HG02840 (cell line): Measurements from ENCODE around the gene CECR2.

Experiments
- ATAC-seq: cut with Tn5 transposase; IDR thresholded peaks from one replicate; pipeline ENCODE4 v1.9.1; 2021; ENCODE audit warnings: mild to moderate bottlenecking, moderate library complexity, moderate number of reproducible peaks; ENCODE audit not compliant: unreplicated experiment, low FRiP score

CECR2 gene

DNA sequence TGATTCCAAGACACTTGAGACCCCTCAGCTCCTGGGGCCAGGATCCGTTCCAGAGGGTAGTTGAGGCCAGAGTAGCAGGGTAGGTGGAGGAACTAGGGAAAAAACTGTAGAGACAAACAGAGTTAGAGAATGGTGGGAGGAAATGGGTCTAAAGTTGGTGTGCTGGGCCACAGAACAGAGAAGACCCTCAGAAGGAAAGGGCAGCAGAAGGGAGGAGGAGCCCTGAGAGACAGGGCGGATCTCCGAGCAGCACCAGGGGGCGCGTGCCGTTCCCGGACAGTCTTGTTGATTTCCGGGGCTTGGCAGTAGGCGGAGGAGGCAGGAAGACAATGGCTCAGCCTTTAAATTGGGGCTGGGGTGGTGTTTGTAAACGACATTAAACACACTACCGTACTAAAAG lies 2.4 kb upstream of the CECR2 start:
- ATAC-seq, result no peak

DNA sequence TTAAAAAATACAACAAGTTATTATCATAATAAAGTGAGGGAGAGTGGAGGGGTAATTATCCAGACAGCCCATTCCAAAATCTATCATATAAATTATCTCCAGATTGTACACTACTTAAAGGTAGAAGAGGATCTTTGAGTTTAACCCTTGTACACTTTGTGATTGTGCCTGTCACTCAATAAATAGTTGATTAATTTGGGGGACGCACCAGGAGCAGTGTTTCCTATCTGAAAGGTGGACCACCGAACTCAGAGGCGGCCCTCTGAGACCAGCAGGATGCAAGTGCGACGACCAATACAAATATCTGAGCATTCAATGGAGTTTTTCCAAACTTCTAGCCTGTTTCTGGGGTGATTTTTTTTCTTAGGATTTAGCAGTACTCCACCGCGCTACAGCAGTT lies 1.1 kb upstream of the CECR2 start:
- ATAC-seq, result no peak

DNA sequence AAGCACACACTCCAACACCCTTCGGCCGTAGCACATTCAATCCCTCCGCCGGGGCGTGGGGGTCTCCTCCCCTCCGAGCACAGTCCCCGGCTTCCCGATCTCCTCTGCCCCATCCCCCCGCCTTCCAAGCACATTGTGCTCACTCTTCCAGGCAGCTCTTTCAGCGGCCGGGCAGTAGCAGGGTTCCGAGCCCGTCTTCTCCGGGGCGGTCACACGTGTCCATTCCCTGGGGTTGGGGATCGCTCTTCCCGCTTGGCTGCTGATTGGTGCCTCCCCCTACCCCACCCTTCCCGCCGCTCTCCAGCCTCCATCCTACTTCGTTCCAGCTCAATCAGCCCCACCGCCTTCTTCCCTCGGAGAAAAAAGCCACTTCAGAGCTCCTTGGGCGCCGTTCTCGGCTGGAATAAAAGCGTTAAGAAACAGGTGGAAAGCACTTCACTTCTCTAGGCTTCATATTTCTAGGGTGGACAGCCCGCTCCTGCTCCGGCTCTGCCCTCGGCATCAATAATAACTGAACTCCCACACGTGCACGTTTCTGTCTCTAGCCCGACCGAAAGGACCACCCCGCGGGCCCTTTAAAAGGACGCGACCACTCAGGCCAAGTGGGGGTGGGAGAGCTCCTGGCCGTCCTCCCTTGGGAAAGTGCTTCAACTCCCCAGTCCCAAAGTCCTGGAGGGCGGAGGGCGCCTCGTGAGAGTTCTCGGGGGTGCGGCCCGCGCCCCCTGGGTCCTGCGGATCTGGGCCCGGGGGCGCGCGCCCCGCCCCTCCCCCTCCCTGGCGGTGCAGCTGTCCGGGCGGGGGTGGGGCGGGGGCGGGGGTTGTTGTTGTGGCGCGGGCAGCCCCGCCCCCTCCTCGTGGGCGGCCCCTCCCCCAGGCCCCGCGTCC lies 464 bp upstream of the CECR2 start:
- no peak for ATAC-seq

DNA sequence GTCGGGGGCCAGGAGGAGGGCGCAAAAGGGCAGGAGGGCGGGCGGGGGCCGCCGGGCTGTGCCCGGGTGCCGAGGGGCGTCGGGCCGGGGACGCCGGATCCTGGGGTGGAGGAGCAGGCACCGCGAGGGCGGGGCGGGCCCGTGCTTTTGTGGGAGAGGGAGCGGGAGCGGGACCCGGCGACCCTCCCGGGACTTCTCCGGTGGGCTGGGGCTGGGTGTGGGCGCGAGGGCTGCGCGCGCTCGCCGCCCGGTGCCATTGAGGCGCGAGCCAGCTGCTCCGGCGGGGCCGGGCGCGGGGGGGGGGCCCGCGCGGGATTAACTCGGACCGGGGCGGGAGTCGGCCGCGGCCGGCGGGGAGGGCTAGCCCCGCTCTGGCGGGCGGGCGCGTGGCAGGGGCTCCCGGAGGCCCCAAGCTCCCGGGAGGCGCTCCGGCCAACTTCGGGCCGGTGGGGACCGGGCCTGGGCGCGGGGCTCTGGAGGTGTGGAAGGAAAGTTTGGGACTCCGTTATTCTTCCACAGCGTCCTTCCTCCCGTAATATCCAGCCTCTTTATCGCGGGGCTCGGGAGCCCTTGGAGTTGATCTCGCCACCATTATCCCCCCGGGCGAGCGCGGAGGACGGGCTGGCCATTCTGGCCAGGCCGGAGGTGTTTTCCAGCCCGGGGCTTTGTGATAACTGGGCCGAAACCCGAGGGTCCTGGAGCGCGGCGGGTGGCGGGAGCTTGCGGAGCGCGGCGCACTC lies 936 bp downstream of the CECR2 start:
- ATAC-seq, result no peak

DNA sequence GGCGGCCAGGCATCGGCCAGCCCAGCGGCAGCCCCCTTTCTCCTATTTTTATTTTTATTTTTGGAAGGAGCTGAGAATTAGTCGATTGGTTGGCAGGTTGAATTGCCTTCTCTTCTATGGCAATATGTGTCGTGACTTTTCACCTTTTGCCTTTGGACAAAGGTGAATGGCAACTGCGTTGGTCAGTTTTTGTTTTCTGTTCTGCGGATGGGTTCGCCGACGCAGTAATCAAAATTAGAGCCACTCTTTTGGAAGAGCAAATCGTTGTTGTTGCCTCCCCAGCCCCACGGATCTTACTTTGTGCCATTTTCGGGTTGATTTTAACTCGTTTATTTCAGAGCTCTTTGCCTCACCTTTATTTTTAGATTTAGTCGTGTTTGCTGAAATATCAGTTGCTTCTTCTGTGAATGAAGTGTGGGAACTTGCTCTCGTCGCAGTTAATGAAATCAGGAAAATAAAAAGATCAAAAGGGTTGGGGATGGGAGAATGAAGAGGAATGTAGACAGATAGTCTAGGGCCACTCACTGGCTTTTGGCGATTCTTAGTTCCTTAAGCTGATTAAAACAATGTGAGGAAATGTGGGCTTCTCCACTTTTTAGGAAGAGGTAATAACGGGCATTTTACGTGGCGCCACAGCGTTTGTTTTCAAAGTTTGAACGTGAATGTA lies 1.6 kb downstream of the CECR2 start:
- no peak for ATAC-seq

DNA sequence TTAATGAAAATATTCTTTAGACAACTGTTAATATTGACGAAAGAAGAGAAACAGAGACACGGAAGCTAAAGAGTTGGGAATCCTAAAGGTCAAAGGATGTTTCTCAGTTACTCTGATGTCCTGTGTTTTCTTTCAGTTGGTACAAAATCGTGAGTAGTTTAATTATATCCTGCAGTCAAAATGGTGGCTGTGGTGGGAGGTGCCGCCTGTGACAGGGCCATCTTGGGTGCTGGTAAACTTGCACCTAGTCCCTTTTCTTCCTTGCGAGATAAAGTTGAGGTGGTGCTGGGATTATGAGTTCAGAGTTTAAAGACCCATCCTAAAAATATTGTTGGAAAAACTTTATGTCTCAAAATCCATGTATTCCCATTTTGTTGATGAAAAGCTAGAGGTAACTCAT lies 2.2 kb downstream of the CECR2 start:
- ATAC-seq, result no peak

DNA sequence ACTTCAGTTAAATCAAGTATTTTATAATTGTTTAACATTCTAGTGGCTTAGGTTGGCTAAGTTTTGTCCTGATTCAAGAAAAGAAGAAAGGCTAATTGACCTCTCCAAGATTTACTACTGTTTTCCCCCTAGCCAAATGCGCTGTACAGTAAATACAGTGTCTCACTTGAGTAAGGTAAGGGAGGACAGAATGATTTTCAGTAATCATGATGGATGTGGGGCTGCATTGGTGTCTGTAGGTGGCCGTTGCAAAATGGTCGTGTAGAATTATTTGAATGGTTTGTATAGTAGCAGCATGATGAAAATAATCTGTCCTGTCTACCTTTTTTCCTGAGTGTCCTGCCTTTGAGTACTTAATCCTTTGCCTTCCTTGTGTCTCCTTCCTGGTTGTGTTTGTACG lies 4.6 kb downstream of the CECR2 start:
- no peak for ATAC-seq

DNA sequence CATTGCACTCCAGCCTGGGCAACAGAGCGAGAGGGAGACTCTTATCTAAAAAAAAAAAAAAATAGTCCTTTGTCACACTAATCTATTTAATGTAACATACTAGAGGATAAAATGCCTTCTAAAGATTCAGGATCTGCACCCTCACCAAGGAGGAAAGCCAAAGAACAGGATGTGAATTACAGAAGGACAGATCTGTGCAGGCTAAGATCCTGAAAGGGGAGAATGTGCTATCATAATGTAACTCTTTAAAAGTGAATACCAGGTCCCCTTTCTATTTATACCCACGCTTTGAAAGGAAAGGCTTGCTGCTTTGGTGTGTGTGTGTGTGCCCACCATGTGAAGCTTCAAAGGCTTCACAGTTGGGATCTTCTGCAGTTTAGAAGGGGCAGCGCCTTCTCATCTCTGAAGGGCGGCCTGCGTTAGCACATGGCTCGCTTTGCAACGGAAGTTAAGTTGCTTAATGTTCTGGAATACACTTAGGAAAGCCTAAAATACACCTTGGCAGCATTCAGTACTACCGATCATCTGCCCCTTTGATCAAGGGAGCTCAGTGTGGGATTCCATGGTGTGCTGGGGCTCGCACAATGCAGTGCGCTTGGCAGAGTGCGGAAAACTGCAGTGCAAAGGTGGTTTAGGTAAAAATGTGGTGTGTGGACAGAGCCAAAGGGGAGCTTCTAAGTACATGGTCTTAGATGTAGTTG lies 6.8 kb downstream of the CECR2 start:
- ATAC-seq, result no peak

DNA sequence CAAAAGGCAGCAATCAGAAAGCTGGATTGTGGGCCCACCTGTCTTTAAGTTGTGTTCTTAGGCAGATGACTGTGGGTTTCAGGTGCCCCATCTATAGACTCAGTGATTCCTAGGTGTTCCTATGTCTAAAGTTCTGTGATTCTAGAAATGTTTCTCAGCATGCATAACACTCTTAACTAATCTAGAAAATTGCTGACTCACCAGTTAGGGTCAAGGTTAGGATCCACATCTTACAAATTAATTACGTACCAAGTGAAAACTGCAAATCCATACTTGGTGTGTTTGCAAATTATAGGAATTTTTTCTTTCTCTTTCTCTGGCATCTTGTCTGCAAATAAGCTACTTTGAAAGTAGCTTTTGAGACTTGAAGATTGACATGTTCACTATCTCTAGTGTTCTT lies 7.7 kb downstream of the CECR2 start:
- no peak for ATAC-seq

DNA sequence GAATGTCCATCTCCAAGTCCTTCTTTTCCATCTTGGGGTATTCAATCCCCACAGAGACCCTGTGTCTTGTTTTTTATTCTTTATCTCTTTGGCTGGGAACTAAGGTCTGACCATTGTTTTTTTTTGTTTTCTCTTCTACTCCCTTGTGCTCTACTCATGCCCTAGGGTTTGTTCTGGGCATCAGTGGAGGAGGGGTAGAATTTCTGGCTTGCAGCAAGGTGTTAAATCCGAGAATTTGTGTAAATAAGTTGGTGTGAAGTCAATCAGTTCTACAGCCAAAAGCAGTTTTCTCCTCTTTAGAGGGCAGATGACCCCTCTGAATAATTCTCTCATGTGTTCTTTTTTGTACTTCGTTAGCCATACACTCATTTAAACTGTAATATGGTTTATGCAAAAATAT lies 10.7 kb downstream of the CECR2 start:
- no peak for ATAC-seq

DNA sequence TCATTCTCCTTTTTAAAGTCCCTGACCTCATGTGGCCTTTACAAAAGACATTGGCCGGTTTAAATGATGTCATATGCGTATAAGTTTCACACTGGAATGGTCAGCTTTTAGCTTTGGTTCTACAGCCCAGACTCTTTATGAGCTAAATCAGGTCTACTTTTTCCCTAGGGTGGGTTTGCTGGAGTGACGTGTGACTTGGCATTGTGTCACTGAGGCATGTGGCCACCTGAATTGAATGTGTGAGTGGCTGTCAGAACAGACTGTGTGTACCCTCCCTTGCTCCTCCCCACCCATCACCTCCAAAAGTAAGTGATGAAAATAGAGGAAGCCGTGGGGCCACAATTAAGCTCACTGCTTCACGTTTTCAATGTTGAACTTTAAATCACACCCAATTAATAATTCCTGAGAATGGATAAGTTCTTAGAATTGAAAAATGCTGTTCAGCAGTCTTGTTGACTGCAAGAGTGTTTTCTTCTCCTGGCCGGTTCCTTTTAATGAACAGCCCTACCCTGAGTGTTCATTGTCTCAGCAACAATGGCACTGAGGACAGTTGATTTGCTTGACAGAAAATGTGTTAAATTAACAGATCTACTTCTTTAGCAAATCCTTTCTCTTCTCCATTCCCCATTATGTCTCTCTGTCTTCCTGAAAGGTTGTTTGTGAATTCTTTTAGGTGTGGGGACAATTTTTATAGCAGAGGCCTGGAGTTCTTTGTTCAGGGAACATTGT lies 11.3 kb downstream of the CECR2 start:
- ATAC-seq, result no peak

DNA sequence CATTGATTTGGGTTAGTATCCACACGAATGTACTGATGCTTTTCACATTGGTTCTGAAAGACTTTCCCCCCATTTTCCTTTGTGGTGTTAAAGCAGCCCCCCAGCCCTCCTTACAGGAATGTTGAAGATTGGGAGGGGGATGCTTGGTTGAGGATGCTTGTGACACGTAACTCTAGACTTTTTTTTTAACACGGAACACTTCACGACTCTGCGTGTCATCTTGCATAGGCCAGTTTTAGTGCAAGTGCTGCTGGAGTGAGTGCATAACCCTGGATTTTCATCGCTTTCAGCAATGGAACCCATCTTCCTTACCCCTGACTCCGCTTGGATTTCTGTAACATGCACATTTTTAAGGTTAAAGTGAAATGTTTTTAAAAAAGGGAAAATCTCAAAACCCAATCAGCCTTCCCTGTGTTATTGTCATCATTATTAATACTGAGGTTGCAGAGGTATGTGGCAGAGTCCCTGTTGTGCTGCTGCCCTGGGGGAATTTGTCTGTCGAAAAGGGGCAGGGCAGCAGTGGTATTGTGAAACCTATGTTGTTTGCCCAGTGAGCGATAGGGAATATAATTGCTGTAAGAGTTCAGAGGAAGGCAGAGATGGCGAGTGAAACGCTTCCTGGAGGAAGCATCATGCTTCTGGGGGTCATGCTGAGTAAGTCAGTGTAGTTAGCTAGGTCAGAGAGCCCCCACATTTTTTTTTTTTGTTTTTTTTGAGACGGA lies 12.1 kb downstream of the CECR2 start:
- ATAC-seq, result no peak

DNA sequence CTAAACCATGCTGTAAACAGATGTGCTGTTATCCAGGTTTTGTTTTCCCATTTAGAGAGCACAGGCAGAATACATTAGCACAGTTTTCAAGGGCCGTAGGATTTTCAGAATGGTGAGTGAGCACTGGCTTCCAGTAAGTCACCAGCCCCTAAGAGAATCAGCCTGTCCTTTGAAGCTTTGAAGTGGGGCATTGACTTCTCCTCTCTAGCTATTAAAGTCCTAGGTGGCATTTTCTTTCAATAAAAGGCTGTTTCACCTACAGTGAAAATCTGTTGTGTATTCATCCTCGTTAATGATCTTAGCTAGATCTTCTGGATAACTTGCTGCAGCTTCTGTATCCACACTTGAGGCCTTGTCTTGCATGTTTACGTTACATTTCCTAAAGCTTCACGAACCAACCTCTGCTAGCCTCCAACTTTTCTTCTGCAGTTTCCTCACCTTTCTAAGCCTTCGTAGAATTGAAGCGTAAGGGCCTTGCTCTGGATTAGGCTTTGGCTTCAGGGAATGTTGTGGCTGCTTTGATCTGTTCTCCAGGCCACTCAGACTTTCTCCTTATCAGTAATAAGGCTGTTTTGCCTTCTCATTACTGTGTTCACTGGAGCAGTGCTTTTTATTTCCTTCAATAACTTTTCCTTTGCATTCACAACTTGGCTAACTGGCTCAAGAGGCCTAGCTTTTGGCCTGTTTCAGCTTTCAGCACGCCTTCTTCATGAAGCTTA lies 15.5 kb downstream of the CECR2 start:
- no peak for ATAC-seq

DNA sequence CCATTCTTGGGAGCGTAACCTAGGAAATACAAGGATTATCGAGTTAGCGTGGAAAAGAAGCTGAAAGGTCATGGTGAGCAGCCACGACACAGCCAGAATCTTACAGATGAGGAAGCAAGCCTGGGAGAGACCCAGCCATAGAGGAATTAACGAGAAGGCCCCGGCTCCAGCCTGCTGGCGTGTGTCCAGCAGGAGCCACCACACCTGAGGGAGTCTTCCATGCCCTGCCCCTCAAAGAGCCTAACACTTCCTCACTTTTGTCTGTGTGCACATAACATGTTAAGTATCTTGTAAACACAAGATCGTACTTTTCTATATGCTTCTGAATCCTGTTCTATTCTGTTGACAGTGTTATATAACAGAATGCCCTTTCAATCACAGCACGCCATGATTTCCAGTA lies 18.1 kb downstream of the CECR2 start:
- no peak for ATAC-seq

DNA sequence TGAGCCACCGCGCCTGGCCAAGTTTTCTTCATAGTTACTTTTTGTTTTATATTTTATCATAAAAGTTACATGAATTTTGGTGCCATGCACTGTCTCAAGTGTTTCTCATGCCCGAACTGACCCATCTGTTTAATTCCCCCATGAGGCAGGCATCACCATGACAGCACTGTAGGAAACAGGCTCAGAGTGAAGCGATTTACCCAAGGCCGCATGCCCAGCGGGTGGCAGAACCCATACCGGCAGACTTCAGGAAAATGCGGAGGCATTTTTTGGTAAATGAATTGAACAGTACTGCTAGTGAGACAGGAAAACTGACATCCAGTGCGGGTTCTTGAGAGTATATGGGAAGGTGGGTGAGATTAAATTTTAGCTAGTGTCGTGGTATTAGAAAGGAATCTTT lies 19.0 kb downstream of the CECR2 start:
- no peak for ATAC-seq

DNA sequence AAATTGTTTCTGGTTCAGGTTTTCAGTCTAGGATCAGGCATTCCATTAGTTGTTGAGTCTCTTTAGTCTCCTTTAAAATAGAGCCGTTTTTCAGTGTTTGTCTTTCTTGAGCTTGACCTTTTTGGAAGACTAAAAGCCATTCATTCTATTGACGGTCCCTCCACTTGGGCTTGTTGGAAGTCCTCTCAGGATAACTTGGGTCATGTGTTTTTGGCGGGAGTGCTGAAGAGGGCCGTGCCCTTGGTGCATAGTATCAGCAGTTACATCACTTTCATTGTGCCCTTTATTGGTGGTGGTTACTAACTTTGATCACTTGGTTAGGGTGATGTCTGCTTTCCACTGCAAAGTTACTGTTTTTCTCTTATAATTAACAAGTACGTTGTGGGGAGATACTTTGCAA lies 20.8 kb downstream of the CECR2 start:
- no peak for ATAC-seq

DNA sequence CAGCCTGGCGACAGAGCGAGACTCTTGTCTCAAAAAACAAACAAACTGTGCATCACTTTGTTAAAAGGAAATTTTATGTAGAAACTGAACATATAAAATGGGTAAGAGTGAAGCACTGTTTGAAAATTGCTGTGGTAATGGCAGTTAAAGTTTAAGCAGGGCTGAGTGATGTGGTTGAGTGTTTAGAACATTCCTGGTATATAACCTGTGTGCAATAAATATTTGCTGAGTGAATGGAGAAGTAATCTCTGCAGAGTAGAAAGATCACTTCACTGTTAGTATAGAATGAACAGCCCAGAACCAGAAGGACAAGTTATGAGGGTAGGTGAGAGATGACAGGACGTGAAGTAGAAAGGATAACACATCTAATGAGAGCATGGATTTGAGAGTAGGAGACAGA lies 27.3 kb downstream of the CECR2 start:
- ATAC-seq, result no peak

DNA sequence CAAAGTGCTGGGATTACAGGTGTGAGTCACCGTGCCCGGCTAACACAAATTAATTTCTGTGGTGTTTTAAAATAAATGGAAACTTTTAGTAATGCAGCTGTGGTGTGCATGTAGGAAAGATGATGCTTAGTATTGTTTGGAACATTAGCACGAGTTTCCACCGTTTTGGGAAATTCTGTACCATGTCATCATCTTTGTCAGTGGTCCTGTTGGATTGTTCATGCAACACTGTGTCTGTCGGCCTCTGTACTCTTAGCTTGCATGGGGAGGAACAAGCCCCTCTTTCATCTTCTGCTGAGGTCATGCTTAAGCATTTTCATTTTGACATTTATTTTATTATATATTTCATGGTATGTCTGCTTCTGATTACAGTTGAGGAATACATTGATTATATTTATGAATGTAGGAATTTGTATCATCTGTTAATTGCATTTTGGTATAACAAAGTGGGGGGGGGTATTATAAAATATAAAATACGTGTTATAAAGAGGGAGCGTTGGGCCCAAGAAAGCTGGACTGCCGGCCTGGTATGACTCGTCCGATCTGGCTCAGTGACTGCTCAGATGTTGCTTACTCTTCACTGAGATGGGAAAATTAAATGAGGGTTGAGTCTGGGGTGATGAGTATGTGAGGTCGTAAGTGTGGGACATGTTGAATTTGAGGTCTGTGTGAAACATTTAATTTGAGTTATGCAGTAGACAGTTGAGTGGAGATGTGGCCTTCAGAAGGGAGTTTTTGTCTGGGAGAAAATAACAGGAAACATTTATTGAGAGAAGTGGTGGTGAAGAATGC lies 28.7 kb downstream of the CECR2 start:
- ATAC-seq, result no peak
